Vagina (tissue), 2 donors: ENCODE data around the gene EIF2AK3. TPM values are rescaled to one million over a fixed set of nuclear protein-coding genes. Genes with fewer than 3 reads are reported as not detected.

Experiments
- DNase-seq, 2 donors: peaks; one replicate each; pipeline ENCODE4 v3.0.0-alpha.2; 2017; ENCODE audit errors: extremely low spot score in 2 of 2
- H3K27ac ChIP-seq: fragments of 200-600 bp; sonication (generic); one replicate; pipeline ENCODE4 v1.5.1; 2019
- H3K27me3 ChIP-seq: fragments of 200-600 bp; sonication (generic); one replicate; pipeline ENCODE4 v1.5.1; 2019
- H3K36me3 ChIP-seq, 2 donors: fragments of 200-600 bp; sonication (generic); one replicate each; pipeline ENCODE4 v1.5.1; 2017 to 2019
- H3K4me1 ChIP-seq: fragments of 200-600 bp; sonication (generic); one replicate; pipeline ENCODE4 v1.5.1; 2019
- H3K4me3 ChIP-seq, 2 donors: fragments of 200-600 bp; sonication (generic); 1 replicate in 1 of 2; 2 replicates in 1 of 2; pipeline ENCODE4 v1.5.1; 2016 to 2019
- H3K9me3 ChIP-seq: fragments of 200-600 bp; sonication (generic); one replicate; pipeline ENCODE4 v1.5.1; 2019
- POLR2A ChIP-seq, 2 donors: fragments of 450-650 bp; IDR thresholded peaks; one replicate each; pipeline ENCODE4 v1.6.1; 2017; ENCODE audit warnings: antibody characterized with exemption in 2 of 2, mild to moderate bottlenecking in 2 of 2, moderate library complexity in 2 of 2
- POLR2AphosphoS5 ChIP-seq, 2 donors: sonication (generic); formaldehyde crosslinking; IDR thresholded peaks; one replicate each; pipeline ENCODE4 v1.9.0; 2017; ENCODE audit warnings: antibody characterized with exemption in 2 of 2, mild to moderate bottlenecking in 2 of 2, low read depth in 1 of 2; ENCODE audit not compliant: insufficient read depth in 1 of 2
- intact Hi-C: fragments of 100-400 bp; cut with DNase I; formaldehyde crosslinking; loops from one replicate; pipeline ENCODE4 v1.15.1; 2023
- total RNA-seq: library from RNA; depleted of rRNA; stranded (reverse); fragments of >200 nt; gene quantifications from one replicate; pipeline ENCODE4 v1.2.3, GENCODE V29; 2016
- TF ChIP-seq, protein P1 (sequence below), 3 experiments: fragments of 450-650 bp in 2 of 3; fragments of 200-600 bp in 1 of 3; sonication (generic) in 1 of 3; IDR thresholded peaks; one replicate each; pipeline ENCODE4 v1.5.1; 2017 to 2019; ENCODE audit warnings: antibody characterized with exemption in 3 of 3, mild to moderate bottlenecking in 2 of 3, moderate library complexity in 2 of 3

Gene EIF2AK3
- total RNA-seq, 1 donor from 2014 or later = 19.6 TPM

DNA sequence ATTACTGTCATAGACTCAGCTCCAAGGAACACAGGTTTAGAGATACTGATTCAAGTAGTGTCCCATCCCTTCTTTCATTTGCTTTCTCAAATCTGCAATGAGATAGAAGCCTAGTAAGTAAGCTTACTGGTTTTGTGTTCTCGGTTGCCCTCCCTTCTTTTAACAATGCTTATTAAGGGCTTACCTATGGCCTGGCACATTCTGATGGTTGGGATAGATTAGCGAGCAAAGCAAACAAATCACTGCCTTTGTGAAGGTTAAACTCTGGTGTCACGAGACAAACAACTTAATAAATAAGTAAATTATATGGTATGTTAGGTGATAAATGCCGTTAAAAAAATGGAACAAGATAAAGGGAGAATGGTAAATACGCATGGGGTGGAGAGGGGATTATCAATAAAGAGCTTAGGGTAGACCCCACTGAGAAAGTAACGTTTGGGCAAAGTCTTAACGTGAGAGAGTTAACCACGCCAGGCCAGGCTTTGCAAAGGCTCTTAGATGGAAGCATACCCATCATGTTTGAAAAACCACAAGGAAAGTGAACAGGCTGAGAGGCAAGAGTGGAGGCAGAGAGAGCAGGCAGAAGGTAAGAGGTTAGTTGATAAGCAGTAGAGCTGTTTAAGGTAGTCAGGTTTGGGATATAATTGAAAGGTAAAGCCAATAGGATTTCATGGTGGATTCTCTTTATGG lies 31.0 kb downstream of the EIF2AK3 start:
- H3K27ac ChIP-seq = no peak overlapping the region
- no peaks in the 10 kb centered on the region for H3K27me3 ChIP-seq
- TF ChIP-seq, protein P1, sequence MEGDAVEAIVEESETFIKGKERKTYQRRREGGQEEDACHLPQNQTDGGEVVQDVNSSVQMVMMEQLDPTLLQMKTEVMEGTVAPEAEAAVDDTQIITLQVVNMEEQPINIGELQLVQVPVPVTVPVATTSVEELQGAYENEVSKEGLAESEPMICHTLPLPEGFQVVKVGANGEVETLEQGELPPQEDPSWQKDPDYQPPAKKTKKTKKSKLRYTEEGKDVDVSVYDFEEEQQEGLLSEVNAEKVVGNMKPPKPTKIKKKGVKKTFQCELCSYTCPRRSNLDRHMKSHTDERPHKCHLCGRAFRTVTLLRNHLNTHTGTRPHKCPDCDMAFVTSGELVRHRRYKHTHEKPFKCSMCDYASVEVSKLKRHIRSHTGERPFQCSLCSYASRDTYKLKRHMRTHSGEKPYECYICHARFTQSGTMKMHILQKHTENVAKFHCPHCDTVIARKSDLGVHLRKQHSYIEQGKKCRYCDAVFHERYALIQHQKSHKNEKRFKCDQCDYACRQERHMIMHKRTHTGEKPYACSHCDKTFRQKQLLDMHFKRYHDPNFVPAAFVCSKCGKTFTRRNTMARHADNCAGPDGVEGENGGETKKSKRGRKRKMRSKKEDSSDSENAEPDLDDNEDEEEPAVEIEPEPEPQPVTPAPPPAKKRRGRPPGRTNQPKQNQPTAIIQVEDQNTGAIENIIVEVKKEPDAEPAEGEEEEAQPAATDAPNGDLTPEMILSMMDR (IDR thresholded peaks at IDR 0.05) = no peak
- TF ChIP-seq POLR2A (IDR thresholded peaks at IDR 0.05) (no peak), POLR2AphosphoS5 (IDR thresholded peaks at IDR 0.05; ENCODE audit: insufficient read depth in 1 of 2, low read depth in 1 of 2) (no peak)
- H3K36me3 ChIP-seq = peaks cover 0 to 12% of the 10 kb centered on the region in 2 donors
- H3K4me3 ChIP-seq = no peak overlapping the region
- no peak for DNase-seq
- no peaks in the 10 kb centered on the region for H3K9me3 ChIP-seq
- H3K4me1 ChIP-seq = peaks cover 19% of the 10 kb centered on the region
- intact Hi-C loops = no loop called here

DNA sequence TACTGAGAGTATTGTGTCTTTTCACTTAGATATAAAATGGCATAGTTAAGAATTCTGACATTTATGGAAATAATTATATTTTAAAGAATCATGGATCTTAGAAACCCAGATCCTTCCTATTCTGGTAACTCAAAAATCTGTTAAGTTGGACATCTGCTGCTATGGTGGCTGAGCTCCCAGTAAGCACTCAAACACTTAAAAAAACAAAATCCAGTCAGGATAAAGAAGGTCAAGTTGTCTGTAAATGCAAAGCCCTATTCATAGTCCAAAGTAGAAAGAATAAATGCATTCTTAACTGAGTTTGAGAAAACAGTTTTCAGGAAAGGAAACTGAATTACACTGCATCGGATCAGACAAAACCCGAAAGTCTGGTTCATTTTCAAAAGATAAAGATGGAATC lies 35.6 kb downstream of the EIF2AK3 start:
- DNase-seq = no peak
- TF ChIP-seq, protein P1 (IDR thresholded peaks at IDR 0.05) = no peak
- TF ChIP-seq POLR2A (IDR thresholded peaks at IDR 0.05) (no peak), POLR2AphosphoS5 (IDR thresholded peaks at IDR 0.05; ENCODE audit: insufficient read depth in 1 of 2, low read depth in 1 of 2) (no peak)
- Histone ChIP-seq H3K27ac (peak overlapping the region; percentile 32), H3K27me3 (no peaks in the 10 kb centered on the region), H3K36me3 (peaks cover 0 to 33% of the 10 kb centered on the region in 2 donors), H3K9me3 (no peaks in the 10 kb centered on the region), H3K4me3 (no peak overlapping the region), H3K4me1 (no peaks in the 10 kb centered on the region)
- intact Hi-C loops = loop anchor here (5.0 kb wide), 1 partner anchor 81 kb away; no protein-coding TSS in a partner anchor

DNA sequence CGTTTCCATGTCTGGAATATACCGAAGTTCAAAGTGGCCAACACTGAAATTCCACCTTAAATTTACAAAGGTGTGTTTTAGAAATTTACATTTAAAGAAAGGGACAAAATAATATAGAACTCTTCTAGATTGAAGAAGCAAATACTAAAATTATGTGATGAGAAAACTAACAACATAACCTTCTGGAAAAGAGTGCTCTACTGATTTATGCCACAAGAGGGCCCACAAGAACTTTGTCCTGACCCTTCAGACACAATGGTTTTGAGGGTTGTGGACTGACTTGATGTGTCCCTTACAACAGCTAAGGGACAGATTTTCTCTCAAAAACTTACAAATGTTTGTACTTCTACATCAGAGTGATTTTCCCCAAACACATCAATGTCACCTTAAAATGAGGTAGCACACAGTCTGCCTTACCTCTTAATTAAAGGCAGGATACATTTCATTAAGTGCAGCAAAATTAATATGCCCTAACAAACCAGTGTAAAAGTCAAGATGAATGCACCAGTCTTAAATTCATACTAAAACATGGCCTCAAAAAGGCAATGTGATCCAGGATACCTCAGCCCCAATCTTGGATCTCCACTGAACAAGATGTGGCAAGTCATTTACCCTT lies 36.2 kb downstream of the EIF2AK3 start:
- intact Hi-C loops = loop anchor here (5.0 kb wide), 1 partner anchor 81 kb away; no protein-coding TSS in a partner anchor
- Histone ChIP-seq H3K4me3 (no peak overlapping the region), H3K9me3 (no peaks in the 10 kb centered on the region), H3K27ac (peak overlapping the region; percentile 32), H3K27me3 (no peaks in the 10 kb centered on the region), H3K4me1 (no peaks in the 10 kb centered on the region), H3K36me3 (peaks cover 0 to 33% of the 10 kb centered on the region in 2 donors)
- no peak for DNase-seq
- TF ChIP-seq POLR2AphosphoS5 (IDR thresholded peaks at IDR 0.05; ENCODE audit: insufficient read depth in 1 of 2, low read depth in 1 of 2) = peak in 1 of 2 donors; percentile 31
- TF ChIP-seq, protein P1 (IDR thresholded peaks at IDR 0.05) = peak; percentile 55 to 73 (median 65)
- TF ChIP-seq POLR2A (IDR thresholded peaks at IDR 0.05) = no peak

DNA sequence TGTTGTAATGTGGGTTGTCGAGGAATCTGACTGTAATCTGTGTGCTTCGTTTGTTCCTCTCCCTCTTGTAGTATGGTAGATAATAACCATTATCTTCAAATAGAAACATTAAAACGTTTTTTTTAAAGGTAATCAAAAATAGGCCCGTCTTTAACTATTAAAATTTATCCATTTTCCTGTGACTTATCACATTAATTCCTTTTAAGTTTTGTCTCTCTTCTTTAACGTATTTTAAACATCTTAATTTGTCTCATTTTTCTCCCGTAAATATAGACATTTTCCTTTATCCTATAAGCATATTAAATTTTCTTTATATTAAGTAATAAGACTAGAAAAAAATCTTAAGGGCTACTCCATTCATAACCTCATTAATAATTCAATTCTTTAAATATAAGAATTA lies 41.3 kb downstream of the EIF2AK3 start:
- intact Hi-C loops = no loop called here
- no peak overlapping the region for H3K4me3 ChIP-seq
- TF ChIP-seq POLR2AphosphoS5 (IDR thresholded peaks at IDR 0.05; ENCODE audit: insufficient read depth in 1 of 2, low read depth in 1 of 2) (no peak), POLR2A (IDR thresholded peaks at IDR 0.05) (no peak)
- TF ChIP-seq, protein P1 (IDR thresholded peaks at IDR 0.05) = no peak
- H3K4me1 ChIP-seq = no peaks in the 10 kb centered on the region
- peaks cover 3 to 44% of the 10 kb centered on the region in 2 donors for H3K36me3 ChIP-seq
- no peak for DNase-seq
- no peaks in the 10 kb centered on the region for H3K27me3 ChIP-seq
- H3K9me3 ChIP-seq = no peaks in the 10 kb centered on the region
- no peak overlapping the region for H3K27ac ChIP-seq

DNA sequence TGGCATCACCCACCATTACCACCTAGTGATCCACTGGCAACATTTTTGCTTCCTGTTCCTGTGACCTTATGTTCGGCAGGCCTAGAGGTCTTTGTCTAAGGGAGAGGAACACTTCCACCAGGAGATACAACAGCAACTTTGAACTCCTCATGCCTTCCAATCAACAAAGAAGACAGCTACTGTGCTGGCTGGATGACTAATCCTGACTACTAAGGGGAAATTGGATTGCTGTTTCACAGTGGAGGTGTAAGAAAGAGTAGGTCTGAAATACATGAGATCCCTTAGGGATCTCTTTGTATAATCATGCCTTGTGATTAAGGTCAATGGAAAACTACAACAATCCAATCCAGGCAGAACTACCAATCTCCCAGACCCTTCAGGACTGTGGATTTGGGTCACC lies 45.2 kb downstream of the EIF2AK3 start:
- intact Hi-C loops = no loop called here
- Histone ChIP-seq H3K36me3 (peaks cover 3 to 51% of the 10 kb centered on the region in 2 donors), H3K9me3 (no peaks in the 10 kb centered on the region), H3K4me3 (no peak overlapping the region), H3K4me1 (no peaks in the 10 kb centered on the region), H3K27me3 (no peaks in the 10 kb centered on the region), H3K27ac (no peak overlapping the region)
- DNase-seq = no peak
- no peak for TF ChIP-seq POLR2A (IDR thresholded peaks at IDR 0.05)
- no peak for TF ChIP-seq POLR2AphosphoS5 (IDR thresholded peaks at IDR 0.05; ENCODE audit: insufficient read depth in 1 of 2, low read depth in 1 of 2)
- TF ChIP-seq, protein P1 (IDR thresholded peaks at IDR 0.05) = no peak
